Activated CD4-positive, alpha-beta T cell treated with anti-CD3 and anti-CD28 coated beads, Interleukin-2, Interleukin-4, amounts not matched to agents 100 ng/mL and 50 ng/mL, durations not matched to agents 16 hours and 8 hours (primary cell): ENCODE measurements around the gene MN1.
A peak's percentile ranks its signal among the peaks of the same experiment; 100 is the strongest.

ENCODE experiments used
- DNase-seq: peaks from one replicate; pipeline ENCODE4 v3.0.0-alpha.2; 2020; ENCODE audit warnings: low spot score

Gene MN1

DNA sequence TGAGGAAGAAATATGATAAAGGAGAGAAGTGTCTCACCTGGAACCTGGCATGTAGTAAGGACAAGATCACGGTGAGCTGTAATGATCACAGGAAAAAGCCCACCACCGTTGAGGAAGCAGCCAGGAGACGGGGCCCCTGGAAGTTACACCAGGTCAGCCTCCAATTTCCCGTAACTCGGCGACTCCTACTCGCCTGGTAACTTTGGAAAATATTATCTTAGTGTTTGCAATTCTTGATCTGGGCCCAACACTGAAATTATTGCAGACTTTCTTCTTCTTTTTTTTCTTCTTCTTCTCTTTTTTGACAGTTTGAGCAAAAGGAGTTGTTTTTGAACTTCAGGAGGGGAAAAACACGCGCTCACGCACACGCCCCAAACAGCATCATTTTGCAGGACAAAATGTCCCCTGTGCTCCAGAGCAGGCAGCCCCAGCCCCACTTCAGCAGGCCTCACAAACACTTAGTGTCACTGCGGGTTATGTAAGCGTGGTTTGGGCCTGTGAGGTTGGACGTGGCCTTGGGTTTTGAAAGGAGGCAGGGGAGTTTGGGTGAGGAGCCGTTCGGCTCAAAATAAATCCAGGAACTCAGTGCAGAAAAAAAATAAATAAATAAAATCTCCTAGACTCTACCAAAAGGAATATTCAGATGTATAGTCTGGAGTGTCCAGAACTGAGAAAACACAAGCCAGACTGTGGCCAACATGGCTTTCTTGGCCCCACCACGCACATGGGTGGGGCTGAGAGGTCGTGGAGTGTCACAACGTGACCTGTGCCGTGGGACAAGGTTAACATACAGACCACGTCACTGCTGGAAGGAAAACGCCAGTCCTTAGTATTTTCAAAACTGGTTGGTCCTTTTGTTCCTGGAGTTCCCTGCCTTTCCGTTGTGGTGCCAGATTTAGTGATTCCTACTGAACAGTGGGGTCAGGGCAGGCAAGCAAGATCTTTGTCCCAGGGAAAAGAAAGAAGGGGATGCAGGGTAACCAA is 26.3 kb upstream of the MN1 start:
- no peak for DNase-seq

DNA sequence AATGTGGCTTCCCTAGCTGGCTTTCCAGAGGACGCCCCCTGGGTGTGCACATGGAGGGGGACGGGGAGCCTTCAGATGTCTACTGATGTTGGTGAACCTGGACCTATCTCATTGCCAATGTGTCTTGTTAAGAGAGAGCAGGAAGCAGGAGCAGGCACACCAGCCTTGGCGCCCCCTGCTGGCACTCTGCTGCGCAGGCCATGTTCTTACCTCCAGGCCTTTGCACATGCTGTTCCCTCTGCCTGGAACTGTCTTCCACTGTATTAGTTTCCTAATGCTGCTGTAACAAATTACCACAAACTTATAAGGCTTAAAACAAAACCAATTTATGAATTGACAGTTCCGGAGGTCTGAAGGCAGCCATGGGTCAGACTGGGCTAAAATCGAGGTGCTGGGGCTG is 23.6 kb upstream of the MN1 start:
- peak; percentile 26 for DNase-seq

DNA sequence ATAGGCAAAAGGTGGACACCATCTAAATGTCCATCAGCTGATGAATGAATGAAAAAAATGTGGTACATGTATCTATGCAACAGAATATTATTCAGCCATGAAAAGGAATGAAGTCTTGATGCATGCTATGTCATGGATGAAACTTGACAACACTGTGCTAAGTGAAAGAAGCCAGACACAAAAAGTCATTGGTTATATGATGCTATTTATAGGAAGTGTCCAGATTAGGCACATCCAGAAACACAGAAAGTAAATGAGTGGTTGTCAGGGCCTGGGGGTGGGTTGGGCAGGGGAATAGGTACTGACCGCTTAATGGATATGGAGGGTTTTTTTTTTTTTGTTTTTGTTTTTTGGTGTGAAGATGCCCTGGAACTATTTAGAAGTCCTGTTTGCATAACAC is 21.7 kb upstream of the MN1 start:
- no peak for DNase-seq

DNA sequence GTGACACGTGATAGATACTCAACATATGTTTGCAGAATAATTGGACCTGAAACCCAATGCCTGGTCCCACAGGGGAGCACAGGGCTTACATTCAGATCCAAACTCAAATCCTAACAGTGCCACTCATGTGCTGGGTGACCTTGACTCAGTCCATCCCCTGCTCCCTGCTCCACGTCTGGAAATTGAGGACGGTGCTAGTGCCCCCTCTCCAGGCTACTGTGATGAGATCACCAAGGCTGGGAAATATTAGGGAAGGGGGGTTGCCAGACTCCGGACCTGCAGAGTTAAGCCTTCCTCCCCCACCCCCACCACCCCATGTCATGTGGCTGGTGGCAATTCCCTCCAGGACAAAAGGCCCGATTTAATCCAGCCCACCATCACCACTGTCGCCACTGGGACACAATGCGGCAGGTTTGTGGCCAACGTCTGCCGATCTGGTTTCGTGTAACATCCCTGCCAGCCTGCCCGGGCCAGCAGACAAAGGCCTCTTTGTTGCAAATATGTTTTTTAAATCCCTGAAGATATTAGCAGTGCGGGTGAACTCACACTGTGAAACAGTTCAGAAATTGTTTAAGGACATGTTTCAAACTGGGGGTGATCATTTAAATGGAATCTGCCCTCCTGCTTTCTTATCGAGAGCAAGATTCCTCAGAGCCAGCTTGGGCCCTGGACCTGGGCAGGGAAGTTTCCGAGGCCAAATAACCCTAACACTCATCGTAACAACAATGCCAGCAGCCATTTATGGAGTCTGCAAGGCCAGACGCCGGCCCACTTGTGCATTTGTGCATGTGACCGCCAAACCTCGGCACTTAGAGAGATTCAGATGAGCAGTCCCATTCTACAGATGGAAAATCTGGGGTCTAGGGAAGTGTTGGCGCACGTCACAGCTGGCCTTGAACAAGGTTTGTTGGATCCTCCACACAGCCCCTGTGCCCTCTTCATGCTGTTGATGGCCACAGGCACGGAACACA is 19.6 kb upstream of the MN1 start:
- no peak for DNase-seq

DNA sequence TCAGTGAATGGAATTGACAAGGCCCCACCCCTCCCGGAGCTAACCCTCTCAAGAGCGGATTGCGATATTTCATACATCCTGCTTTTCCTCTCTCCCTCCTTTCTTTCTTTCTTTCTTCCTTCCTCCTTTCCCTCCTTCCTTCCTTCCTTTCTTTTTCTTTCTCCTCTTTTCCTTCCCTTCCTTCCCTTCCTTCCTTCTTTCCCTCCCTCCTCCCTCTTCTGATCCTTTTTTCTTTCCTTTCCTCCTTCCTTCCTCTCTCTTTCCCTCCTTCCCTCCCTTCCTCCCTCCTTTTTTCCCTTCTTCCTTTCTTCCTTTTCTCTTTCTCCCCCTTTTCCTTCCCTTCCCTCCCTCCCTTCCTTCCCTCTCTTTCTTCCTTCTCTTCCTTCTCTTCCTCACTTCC is 15.0 kb upstream of the MN1 start:
- no peak for DNase-seq

DNA sequence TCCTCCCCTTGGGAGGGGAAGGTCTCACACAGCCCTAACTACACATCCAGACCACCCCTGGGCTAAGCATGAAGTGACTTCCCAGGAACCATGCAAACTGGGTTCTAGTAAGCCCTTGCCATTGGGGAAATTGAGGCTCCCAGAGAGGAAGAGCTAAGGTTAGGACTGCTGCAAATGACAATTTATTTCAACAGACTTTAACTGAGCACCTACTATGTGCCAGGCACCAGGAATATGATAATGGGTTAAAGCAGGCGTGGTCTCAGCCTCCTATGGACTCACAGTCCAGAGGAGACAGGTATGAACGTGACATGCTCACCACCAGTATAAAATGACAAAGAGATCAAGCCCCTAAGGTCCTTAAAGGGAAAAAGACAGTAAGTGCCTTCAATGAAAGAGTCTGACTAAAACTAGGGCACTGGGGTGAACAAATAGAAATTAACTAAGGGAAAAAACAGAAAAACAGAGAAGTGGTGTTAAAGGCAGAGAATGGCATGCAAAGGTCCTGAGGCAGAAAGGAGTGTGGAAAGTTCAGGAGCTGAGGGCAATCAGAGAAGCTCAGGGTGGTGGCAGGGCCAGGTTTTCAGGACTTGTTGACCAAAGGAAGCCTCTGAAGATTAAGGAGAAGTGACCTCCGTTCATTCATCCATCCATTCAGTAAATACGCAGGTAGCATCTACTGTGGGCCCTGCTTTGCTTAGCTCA is 14.4 kb upstream of the MN1 start:
- no peak for DNase-seq

DNA sequence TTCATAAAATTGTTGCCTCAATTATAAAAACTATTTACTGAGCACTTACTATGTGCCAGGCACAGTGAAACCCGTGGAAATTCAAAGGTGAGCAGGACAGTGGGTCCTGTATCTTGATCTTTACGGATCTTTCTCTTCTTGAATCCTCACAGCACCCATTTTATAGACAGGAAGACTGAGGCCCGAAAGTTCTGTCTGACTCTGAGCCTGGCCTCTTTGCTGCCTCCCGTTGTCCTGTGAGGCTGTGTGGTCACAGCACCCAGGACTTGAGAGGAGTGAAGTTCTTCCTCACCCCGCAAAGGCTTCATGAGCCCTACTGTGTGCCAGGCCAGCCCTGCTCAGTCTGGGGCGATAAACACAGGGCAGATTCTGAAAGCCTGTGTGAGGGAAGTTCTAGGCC is 13.4 kb upstream of the MN1 start:
- DNase-seq = no peak

DNA sequence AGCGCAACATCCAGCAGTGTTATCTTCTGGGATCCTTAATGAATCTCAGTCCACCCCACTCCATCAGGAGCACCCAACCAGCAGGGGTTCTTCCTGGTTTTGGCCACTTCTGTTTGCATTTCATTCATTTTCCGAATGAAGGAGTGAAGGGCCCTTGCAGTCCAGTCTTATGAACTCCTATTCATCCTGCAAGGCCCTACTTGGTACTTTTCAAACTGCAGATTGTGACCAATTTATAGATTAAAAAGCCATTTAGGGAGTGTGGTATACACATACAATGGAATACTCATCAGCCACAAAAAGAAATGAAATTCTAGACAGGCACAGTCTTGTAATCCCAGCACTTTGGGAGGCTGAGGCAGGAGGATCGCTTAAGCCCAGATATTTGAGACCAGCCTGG is 10.2 kb upstream of the MN1 start:
- no peak for DNase-seq

DNA sequence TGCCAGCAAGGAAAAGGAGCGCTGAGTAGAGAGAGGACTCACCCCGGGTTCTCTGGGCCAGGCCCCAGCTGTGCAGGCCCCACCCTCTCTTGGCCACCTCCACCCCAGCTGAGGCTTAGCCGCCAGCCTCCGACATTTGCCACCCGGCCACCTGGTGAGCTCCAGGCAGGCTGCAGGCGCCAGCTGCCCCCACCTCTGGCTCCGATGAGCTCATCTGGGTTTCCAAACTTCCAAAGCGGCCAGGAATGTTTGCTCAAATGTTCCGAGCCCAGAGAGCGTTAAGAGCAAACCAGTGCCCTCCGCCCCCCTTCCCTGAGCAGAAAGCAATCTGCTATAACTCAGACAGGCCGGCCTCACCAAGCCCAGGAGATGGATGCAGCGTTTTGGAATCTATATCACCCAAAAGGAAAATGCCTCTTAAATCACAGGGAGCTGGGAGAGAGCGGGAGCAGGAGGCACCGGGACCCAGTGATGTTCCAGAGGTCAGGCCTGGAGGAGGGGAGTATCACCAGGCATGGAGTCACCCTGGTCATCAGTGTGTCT is 9.1 kb upstream of the MN1 start:
- no peak for DNase-seq

DNA sequence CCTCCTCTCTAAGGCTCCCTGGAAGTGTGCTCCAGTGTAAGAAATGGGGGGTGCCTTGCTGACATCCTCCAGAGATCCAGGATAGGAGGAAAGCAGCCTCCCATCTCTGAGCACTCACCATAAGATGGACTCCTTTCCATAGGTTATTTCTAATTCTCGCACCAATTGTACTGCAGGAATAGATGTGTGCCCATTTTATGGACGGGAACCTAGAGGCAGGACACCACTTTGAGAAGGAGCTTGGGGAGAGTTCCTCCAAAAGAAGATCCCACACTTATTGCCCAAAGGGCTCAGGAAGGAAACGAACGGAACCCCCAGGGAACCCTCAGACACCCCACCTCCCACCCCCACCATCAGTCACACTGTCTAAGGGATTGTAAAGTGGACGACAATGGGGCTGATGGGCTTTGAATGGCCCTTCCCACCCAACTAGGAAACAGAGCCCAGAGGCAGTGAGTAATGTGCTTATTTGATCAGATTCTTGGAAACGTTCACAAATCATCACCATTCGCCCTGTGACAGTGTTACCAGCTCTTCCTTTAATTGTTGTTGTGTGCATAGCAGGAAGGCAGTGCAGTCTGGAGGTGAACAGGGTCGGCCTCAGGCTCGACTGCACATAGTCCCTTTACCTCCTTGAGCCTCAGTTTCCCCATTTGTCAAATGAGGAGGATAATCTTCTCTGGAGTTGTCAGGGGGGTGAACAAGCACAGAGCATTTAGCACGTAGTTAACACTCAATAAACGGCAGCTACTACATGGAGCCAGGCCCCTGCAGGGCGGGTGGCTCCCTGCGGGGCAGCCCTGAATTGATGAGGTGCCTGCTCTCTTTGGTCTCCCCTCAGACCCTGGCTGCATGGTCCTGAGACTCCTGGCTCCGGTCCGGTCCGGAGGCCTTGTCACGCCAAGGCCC is 8.4 kb upstream of the MN1 start:
- no peak for DNase-seq

DNA sequence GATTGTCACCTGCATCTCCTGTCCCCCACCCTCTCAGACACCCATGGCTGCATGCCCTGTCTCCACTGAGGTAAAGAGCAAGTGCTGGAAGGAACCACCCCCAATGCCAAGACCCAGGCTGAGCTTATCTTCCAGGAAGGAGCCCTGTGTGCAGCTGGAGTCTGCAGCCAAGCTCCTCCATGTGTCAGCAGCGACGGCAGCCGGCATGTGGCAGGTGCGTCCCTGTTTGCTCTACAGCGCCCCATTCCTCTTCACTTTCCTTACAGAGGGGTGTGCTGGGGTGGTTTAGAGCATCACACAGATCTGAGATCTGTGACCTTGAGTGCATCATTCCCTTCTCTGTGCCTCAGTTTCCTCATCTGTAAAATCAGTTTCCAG is 7.7 kb upstream of the MN1 start:
- no peak for DNase-seq

DNA sequence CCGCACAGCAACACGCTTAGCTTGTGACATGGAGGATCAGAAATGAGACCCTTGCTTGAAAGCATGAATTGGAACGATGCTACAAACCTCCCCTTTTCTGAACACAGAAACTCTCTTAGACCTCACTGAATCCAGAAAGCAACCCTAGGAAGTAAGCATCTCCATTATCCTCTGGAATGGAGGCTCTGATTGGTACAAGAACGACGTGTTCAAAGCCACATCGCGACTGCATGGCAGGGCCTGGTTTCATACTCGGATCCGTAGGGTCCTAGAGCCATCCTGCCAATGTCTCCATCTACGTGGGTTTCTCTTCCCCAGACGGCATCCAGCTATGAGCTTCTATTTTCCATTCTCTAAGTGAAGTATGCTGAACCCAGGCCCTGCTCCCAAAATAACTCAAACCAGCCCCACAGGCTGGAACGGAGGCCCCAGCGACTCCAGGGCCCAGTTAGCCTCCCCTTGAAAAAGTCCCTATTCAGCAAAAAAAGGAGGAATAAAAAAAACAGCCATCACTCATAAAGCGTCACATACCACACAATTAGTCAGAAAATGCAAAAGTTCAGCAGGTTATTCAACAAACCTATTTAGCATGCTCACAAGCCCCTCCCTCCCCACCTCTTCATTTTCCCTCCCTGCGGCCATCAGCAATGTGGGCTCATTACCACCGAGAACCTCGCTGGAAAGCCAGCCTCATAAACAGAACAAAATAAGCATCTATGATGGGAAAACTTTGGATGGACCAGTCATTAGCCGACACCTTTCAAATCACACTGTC is 7.1 kb upstream of the MN1 start:
- DNase-seq = no peak

DNA sequence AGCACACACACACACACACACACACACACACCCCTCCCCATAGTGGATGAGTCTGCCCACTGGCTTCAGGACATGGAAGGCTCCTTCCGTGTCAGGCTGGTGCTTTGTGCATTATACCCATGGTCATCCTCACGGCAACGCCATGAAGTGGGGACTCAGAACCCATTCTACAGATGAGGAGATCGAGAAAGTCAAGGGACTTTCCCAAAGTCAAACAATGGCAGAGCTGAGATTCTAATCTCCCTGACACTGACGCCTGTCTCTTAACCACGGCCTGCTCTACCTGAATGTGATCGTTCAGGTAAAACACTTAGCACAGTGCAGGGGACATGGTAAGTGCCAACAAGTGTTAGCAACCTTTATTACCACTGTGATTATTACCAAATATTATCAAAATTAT is 4.3 kb upstream of the MN1 start:
- no peak for DNase-seq

DNA sequence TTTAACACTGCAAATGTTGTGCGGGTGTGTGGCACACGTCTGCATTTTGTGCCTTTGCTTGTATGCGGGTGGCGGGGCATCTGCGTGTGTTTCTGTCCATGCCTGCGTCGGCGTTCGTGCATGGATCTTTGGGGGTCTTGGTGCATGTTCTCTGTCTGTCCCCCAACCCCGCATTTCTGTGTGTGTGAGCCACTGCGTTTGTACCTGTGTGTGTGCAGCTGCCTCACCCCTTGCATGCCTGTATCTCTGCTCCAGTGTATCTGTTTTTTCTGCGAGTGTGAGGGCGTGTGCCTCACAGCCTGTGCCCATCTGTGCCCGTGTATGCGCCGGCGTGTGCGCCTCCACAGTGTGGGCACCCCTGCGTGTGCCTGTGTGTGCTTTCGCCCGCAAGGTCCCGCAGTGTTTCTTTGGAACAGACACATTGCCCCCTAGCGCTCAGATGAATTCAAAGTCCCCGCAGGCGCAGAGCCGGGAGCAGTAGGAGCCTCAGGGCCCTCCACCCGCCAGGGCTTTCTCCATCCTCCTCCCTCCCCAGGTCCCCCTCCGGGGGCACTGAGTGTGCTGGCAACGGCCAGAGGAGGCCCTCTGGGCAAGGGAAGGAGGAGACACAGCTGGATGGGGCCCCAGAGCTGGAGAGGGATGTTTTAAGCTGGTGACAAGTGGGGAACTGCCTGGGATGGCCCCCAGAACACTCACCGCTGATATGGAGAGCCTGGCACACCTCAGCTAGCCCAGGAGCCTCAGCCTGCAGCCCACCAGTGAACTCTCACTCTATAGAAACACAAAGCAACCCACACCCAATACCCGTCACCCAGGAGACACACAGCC is 3.1 kb upstream of the MN1 start:
- peak; percentile 62 for DNase-seq

DNA sequence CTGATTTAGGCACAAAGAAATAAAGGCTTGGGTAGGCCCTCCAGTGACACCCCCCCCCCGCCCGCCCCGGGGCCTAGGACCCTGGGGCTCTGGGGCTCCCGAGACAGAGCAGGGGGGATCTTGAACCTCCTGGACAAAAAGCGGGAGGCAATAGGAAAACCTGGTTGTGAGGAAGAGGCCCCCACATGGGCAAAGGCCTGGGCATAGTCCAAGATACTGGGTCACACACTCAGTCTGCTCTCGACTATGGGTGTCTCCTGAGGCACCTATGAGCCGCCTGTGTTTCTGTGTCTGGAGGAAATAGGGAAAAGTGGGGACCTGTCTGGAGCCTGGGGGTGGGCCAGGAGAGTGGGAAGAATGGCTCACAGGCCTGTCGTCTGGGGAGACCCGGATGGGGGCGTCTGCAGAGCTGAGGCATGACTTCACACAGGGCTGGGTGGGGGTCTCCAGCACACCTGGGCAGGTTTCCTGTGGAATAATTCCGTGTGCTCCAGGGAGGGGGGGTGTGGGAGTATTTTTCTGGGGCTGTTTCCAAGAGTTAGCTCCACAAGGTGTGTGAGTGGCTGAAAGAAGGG is 2.4 kb upstream of the MN1 start:
- DNase-seq = no peak

DNA sequence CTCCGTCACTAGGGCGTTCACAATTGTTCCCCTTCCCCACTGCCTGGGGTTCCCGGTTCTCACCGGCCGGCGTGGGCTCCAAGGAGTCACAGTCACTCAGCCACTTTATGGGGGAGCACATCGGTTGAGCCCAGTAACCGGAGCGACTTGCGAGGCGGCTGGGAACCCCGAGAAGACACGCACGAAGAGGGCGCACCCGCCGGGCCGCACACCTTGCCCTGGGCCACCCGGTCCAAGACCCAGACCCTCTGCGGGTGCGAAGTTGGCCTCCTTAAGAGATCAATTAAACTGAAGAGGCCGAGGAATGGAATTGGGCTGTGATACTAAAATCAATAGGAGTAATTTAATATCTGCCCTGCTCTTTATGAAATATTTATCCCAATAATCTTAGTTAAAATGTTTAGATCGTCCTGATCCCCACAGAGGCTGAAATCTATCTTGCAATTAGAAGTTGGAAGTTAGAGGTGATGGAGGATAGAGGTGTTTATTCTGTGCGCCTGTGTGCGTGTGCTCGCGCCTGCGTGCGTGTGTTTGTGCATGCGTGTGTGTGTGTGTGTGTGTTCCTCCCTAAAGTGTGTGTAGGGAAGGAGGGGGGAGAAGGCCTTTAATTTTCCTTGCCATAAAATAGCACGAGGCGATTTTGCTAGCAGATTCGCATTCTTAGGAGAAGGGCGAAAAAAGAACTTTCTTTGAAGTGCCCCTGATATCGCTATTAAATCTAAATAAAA is 954 bp upstream of the MN1 start:
- DNase-seq = no peak

DNA sequence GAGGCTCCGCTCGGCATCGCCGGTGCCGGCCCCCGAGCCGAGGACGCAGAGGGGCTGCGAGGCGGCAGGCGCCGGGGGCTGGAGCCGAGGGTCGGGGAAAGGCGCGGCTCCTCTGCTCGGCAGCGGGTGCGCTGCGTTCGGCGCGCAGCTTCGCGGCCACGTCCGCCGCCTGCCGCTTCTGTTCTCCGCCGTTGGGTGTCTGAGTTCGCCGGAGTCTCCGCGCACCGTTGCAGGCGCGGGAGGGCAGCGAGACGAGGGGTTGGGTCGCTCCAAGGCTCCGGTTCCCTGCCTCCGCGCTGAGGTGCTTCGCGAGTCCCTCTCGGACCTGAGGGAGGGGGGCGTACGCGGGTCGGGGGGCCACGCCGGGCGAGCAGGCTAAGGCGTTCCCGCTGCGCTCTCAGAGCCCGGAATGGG is 347 bp downstream of the MN1 start:
- no peak for DNase-seq
